HG02973 (cell line): ENCODE data around the gene RRM2.
"Not testable (repeated sequence)": the region's sequence is repeated elsewhere in the genome, so short reads cannot be mapped to it uniquely, and the experiment has no call there.

ENCODE experiments used
- ATAC-seq: cut with Tn5 transposase; IDR thresholded peaks from one replicate; pipeline ENCODE4 v1.9.1; 2021; ENCODE audit warnings: moderate library complexity; ENCODE audit not compliant: unreplicated experiment

RRM2 gene

GRCh38 chr2:10091182-10091888 lies 31.2 kb upstream of the RRM2 start:
- ATAC-seq, result no peak

- not testable (repeated sequence) for ATAC-seq
Measured at GRCh38 chr2:10091889-10092244, 30.7 kb upstream of the RRM2 start.

- ATAC-seq, result no peak
Measured at GRCh38 chr2:10094271-10094814, 28.2 kb upstream of the RRM2 start.

- no peak for ATAC-seq
Measured at GRCh38 chr2:10095175-10095574, 27.4 kb upstream of the RRM2 start.

GRCh38 chr2:10096641-10097040 lies 25.9 kb upstream of the RRM2 start:
- ATAC-seq, result no peak

- peak; percentile 72 for ATAC-seq
Measured at GRCh38 chr2:10097352-10098148, 25.0 kb upstream of the RRM2 start.

- no peak for ATAC-seq
Measured at GRCh38 chr2:10101491-10101890, 21.0 kb upstream of the RRM2 start.

GRCh38 chr2:10103179-10103578 lies 19.4 kb upstream of the RRM2 start:
- ATAC-seq, result no peak

GRCh38 chr2:10104906-10105305 lies 17.6 kb upstream of the RRM2 start:
- ATAC-seq, result not testable (repeated sequence)

- ATAC-seq, result no peak
Measured at GRCh38 chr2:10109311-10109710, 13.2 kb upstream of the RRM2 start.

GRCh38 chr2:10119027-10119325 lies 3.6 kb upstream of the RRM2 start:
- ATAC-seq, result no peak

GRCh38 chr2:10119601-10120157 lies 2.9 kb upstream of the RRM2 start:
- ATAC-seq, result no peak

- peak; percentile 47 for ATAC-seq
Measured at GRCh38 chr2:10120158-10120876, 2.2 kb upstream of the RRM2 start.

- ATAC-seq, result no peak
Measured at GRCh38 chr2:10120877-10121574, 1.5 kb upstream of the RRM2 start.

GRCh38 chr2:10123281-10123680 lies 742 bp downstream of the RRM2 start:
- no peak for ATAC-seq

GRCh38 chr2:10124538-10125045 lies 2.1 kb downstream of the RRM2 start:
- ATAC-seq, result no peak

- no peak for ATAC-seq
Measured at GRCh38 chr2:10125842-10126631, 3.5 kb downstream of the RRM2 start.

GRCh38 chr2:10126632-10127026 lies 4.1 kb downstream of the RRM2 start:
- ATAC-seq, result no peak

- ATAC-seq, result no peak
Measured at GRCh38 chr2:10128420-10128819, 5.9 kb downstream of the RRM2 start.

GRCh38 chr2:10129490-10129889 lies 7.0 kb downstream of the RRM2 start:
- no peak for ATAC-seq
